GM21423 (cell line): ENCODE measurements around the gene SLC34A1.
"Not testable (repeated sequence)": the region's sequence is repeated elsewhere in the genome, so short reads cannot be mapped to it uniquely, and the experiment has no call there.

Experiments used
- ATAC-seq: cut with Tn5 transposase; IDR thresholded peaks from one replicate; pipeline ENCODE4 v1.9.1; 2021; ENCODE audit warnings: mild to moderate bottlenecking, moderate library complexity; ENCODE audit not compliant: unreplicated experiment

The SLC34A1 gene

DNA sequence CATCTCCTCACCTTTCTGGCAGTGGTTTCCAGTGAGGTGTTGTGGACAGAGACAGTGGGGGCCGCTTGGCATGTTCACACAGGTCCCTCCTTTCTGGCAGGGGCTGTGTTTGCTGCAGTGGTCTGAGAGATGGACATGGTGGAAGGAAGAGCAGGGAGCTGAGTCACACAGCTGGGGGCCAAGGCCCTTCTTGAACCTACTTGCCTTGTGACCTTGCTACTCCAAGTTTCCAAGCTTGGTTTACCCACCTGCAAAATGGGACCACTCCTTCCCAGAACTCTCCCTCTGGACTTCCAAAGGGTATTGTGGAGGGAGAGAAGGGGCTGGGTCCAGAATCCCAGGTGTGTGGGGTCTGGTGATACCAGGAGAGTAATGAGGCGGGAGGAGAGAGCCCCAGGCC lies 21.1 kb downstream of the SLC34A1 start:
- no peak for ATAC-seq

DNA sequence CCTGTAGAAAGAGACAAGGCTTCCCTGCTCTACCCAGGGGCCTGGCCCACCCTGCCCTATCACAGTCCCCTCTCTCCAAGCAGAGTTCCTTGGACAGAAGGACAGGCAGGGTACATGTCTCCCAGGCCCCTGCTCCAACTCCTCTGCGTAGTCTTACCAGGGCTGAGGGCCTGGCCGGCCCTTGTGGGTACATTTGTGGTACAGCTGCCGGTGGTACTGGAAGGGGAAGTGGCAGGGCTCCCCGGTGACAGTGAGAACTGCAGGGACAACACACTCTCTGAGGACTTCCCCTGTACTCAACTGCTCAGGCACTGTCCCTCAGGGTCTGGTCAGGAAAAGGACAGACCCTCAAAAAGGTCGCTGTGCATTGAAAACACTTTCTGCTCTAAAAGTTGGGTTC lies 21.6 kb downstream of the SLC34A1 start:
- no peak for ATAC-seq

DNA sequence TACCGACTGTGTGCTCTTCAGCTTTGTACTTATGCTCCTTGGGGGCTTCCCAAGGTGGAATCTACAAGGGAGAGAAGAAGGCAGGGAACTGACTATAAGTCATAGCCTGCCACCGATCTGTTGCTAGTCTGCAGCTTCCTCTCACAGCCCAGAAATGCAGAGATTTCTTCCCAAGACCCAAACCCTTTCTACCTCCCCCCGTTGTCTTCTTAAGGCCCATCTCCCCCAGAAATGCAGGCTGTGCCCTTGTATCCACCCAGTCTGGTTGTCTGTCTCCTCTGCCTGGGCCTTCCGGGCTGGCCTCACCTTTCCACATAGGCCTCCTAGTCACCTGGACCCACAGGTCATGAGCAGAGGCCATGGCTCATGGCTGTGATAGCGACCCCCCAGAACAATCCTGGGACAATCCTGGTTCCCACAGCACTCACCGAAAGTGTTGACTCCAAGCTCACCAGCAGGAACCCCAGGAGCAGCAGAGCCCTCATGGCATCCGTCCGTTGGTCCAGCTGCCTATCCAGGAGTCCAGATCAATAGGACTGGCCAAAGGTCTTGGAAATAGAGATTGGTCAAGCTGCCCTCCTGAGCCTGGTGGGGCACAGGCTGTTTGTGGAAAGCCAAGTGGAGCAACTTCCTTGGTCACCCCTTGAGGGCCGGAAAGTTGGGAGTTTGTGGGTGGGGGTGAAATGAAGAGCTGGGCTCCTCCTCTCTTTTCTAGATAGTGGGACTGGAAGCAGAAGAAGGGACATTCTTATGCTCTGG lies 25.0 kb downstream of the SLC34A1 start, which contains the start of gene F12:
TSS of gene F12 (minus strand) at position 522 of the 759 bp plus-strand sequence. CDS start at position 485, 37 bp downstream.
- no peak for ATAC-seq

DNA sequence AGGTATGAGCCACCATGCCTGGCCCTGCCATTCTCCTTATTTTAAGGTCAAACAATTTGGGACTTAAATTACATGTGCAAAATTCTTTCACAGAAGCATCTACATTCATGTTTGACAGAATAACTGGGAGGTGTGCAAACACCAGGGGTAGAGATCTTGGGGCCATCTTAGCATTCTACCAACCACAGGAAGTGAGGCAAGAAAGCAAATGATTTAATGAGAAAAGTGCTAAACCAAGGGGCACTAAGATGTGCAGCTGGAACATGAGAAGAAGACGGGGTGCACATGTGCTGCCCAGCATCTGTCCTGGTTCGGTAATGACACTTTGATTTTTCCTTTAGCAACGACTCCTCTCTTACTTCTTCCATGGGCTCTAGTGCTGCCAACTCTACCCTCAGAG lies 26.3 kb downstream of the SLC34A1 start:
- no peak for ATAC-seq

DNA sequence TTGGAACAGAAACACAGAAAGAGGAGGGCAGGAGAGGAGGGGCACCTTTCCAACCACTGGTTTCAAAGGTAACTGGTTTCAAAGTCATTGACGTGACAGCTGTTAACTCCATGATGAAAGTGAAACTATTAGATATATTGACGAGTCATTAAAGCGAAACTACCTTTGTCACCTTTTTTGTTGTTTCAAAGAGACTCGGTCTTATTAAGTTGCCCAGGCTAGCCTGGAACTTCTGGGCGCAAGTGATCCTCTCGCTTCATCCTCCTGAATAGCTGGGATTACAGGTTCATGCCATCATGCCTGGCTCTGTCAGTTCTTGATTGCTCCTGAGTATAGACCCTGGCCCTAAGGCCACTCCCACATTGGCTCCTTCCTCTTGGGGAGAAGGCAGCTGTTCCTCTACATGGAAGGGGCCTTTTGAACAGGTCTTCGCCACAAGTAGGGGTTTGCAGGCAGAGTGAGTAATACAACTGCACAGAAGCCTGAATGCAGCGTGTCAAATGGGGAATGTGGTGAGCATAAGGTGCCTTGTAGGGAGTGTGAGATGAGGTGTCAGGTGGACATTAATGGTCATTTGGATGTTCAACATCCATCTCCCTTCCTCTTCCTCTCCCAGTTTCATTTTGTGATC lies 28.5 kb downstream of the SLC34A1 start:
- ATAC-seq = peak; percentile 62

DNA sequence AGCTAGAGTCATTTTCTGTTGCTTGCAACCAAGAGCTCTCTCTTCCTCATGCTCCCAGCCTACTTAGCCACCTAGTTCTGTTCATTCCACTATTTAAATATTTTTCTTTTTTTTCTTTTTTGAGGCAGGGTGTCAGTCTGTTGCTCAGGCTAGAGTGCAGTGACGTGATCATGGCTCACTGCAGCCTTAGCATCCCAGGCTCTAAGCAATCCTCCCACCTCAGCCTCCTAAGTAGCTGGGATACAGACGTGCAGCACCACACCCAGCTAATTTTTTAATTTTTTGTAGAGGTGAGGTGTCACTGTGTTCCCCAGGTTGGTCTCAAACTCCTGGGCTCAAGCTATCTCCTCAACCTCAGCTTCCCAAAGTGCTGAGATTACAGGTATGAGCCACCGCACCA lies 30.2 kb downstream of the SLC34A1 start:
- ATAC-seq = no peak

DNA sequence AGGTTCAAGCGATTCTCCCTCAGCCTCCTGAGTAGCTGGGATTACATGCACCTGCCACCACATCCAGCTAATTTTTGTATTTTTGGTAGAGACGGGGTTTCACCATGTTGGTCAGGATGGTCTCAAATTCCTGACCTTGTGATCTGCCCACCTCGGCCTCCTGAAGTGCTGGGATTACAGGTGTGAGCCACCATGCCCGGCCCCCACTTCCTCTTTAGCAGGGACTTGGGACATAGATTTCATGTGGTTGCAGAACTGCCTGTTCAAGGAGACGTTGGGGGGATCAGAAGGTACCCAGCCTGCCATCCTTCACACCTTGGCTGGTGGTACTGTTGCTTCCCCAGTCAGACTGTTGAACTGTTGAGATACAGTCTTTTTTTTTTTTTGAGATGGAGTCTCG lies 32.8 kb downstream of the SLC34A1 start:
- ATAC-seq = not testable (repeated sequence)

DNA sequence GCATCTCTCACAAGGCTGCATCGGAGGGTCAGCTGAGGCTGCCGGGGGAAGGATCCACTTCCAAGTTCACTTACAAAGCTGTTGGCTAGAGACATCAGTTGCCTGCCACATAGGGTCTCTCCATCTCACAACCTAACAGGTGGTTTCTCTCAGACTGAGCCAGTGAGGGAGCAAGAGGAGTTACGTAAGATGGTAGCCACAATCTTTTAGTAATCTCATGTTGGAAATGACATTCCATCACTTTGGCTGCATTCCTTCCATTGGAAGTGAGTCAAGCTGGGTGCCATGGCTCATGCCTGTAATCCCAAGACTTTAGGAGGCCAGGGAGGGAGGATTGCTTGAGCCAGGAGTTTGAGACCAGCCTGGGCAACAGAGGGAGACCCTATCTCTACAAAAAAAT lies 34.8 kb downstream of the SLC34A1 start:
- ATAC-seq = no peak

DNA sequence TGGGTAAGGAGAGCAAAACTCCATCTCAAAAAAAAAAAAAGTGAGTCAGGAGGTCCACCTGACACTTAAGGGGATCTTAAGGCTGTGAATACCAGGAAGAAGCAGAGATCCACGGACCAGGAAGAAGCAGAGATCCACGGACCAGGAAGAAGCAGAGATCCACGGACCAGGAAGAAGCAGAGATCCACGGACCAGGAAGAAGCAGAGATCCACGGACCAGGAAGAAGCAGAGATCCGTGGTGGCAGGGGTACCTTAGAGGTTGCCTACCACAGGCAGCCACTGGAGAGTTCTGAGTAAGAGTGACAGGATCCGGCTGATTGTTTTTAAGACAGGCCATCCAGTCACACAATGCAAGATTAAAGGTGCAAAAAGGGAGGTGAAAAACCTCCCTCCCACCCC lies 36.2 kb downstream of the SLC34A1 start:
- ATAC-seq = not testable (repeated sequence)

DNA sequence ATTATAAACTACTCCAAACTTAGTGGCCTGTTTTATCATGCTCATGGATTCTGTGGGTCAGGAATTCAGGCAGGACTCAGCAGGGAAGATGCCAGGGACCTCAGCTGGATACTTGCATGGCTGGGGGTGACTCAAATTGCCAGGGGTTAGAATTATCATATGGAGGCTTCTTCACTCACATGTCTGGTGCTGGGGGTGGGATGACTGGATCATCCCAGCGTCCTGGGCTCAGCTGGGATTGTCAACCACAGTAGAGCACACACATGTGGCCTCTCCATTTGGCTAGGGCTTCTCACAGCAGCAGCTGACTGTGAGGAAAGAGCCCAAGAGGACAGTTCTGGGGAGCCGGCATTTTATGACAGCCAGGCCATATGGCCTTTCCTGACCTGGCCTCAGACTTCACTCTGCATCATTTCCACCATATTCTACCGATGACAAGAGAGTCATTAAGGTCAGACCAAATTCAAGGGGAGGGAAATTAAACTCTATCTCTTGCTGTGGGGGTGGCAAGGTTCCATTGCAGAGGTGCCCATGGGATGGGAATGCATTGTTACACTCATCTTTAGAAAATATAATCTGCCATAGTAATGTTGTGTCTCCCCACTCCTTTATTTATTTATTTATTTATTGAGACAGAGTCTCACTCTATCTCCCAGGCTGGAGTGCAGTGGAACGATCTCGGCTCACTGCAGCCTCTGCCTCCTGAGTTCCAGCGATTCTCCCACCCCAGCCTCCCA lies 37.0 kb downstream of the SLC34A1 start:
- ATAC-seq = no peak

DNA sequence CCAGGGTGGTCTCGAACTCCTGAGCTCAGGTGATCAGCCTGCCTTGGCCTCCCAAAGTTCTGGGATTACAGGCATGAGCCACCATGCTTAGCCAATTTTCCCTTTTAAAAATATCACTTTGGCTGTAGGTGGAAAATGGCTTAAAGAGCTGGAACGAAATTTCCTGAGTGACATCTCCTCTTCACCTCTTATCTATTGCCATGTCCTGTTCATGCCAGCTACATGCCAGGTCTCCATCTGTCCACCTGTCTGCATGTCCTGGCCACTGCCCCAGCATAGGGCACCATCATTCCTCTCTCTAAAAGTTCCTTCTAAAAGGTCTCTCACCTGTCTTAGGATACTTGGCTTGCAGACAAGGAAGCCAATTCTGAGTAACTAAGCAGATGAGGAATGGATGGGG lies 39.4 kb downstream of the SLC34A1 start:
- ATAC-seq = no peak

DNA sequence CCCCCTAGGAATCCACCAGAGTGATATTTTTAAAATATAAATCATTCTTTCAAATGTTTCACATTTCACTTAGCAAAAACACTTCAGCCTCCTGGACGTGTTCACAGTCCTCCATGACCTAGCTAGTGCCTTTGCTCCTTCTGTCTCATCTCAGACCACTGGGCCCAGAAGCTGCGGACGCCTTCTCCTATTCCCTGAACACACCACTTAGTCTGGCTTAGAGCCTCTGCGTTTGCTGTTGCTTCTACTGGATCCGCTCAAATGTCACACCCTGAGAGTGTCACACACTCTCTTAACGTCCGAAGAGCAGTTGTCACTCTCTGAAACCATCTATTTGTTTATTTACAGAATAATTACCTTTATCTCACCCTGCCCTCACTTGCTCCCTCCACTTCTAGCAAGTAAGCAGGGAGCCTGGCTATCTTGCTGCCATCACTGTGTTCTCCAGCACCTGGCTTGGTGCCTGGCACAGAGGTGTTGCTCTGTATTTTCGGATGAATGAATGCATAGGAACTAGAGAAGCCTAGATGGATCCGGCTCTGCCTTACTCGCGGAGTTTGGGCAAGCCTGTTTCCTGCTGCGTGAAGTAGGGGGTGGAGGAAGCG lies 41.1 kb downstream of the SLC34A1 start:
- no peak for ATAC-seq

DNA sequence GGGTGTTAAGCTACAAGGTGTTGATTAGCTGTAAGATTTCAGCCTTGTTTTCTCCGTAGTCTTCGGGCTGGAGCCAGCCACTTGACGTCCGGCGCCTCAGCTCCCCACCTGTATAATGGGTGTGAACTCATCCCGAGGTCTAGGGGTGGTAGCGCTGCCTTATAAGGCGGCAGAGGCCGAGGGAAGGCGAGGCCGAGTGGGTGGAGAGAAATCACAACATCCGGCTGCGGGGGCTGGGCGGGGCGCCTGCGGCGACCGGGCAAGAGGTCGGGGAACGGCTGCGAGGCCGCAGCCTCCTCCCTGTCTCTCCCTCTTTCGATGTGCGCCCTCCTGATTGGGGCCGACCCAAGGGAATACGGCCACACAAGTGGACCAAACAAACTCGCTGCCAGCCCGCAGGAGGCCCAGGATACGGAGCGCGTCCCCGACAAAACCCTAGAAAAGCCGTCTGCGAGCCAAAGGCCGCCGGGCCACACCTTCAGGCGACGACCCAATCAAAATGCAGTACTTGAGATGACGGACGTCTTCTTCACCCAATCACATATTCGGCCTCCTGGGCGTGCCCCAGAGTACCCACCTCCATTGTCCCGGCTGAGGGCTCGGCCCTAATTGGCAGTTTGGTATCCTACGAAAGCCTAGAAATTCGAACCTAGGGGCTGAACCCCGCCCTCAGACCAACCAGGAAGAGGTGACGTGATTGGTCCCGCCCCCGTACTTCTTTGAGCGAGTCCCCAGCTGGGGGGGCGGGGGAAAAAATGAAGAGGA lies 41.7 kb downstream of the SLC34A1 start:
- peak; percentile 69 for ATAC-seq

DNA sequence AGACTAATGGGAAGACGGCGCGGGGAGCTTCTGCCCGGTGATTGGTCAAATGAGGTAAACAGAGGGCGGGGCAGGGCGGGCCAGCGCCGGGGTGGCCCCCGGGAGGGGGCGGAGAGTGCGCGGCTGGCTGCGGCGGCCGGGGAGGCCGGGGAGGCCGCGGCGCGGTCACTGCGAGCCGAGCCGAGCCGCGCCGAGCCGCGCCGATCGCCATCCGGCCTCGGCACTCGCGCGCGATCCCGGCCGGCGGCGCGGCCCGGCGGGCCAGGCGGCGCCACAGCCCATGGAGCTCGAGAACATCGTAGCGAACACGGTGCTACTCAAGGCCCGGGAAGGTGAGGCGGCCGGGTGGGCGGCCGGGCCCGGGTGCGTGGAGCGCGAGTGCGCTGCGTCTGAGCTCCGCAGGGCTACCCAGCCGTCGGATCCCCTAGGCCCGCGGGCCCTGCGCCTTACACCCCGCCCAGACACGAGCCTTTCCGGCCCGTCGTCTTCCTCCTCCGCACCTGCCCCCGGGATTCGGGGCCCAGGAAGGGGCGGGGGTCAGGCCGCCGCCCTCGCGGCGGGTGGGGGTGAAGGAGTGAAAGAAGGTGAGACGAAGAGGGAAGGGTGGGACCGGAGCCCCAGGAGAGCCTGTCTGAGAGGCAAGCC lies 42.5 kb downstream of the SLC34A1 start, which contains the start of gene GRK6:
TSS of gene GRK6 (plus strand) at position 111 of the 645 bp plus-strand sequence. CDS start at position 281, 170 bp downstream.
- ATAC-seq = peak; percentile 5

DNA sequence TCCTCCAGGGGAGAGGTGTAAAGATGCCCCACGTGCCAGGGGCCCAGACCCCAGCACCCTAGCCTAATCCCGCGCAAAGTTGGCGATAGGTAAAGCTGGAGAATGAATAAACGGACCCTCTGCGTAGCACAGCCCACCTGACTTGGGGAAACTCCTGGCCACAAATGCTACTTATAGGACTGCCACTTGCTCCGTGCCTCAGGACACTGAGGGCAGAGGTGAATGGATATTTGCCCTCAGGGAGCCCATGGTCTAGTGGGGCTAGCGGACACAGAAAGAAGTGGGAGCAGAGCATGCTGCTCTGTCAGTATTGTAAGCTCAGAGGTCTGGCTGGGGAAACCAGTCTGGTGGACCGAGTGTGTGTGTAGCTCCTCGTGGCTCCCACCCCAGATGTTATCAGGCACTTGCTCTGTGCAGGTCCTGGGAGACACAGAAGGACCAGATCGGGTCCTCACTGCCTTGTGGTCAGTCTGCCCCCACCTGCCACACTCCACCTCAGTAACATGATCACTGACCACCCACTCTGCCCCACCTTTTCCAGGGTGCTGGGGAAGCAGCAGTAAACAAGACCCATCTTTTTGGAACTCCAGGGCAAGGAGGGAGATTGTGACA lies 43.1 kb downstream of the SLC34A1 start:
- ATAC-seq = no peak

DNA sequence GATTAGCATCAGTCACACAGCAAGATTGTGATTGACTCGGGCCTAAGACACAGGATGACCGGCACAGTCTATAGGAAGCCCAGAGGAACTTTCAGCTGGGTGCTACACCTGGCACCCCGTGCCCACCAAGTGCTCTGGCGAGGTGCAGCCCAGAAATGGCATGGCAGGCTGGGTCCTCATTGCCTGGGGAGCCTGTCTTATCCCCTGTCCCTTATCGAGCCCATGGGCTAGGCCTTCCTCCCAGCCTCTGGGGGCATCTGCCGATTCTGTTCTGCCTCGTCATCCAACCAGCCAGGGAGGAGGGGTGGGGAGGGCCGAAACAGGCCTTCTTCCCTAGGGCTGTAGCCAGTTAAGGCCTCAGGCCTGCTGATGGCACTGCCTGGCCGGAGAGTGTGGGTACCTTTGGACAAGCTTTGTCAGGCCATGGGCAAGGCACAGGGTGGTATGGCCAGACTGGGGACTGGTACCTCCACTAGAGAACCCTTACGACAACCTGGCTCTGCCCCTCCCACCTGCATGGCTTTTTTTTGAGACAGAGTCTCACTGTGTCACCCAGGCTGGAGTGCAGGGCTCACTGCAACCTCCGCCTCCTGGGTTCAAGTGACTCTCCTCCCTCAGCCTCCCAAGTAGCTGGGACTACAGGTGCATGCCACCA lies 43.8 kb downstream of the SLC34A1 start:
- no peak for ATAC-seq

DNA sequence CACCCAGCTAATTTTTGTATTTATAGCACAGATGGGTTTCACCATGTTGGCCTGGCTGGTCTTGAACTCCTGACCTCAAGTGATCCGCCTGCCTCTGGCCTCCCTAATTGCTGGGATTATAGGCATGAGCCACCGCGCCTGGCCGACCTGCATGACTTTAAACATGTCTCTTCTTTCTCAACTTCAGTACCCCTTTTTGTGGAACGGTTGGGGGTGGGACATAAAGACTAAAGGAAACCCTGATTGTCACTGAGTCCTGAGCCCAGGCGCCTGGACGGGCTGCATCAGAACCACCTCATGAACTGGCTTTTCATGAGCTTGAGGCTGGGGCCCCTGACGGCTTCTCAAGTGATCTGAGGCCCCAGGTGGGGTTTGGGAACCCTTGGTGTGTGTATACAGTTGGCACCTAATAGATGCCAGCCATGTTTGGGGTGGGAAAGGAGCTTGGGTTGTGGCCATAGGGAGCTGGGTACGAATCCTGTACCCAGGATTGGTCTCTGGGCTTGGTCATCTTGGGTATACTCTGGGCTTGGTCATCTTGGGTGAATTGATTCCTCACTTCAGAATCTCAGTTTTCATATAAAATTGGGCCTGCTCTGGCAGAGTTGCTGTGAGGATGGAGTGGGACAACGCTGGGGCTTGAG lies 44.5 kb downstream of the SLC34A1 start:
- ATAC-seq = no peak

DNA sequence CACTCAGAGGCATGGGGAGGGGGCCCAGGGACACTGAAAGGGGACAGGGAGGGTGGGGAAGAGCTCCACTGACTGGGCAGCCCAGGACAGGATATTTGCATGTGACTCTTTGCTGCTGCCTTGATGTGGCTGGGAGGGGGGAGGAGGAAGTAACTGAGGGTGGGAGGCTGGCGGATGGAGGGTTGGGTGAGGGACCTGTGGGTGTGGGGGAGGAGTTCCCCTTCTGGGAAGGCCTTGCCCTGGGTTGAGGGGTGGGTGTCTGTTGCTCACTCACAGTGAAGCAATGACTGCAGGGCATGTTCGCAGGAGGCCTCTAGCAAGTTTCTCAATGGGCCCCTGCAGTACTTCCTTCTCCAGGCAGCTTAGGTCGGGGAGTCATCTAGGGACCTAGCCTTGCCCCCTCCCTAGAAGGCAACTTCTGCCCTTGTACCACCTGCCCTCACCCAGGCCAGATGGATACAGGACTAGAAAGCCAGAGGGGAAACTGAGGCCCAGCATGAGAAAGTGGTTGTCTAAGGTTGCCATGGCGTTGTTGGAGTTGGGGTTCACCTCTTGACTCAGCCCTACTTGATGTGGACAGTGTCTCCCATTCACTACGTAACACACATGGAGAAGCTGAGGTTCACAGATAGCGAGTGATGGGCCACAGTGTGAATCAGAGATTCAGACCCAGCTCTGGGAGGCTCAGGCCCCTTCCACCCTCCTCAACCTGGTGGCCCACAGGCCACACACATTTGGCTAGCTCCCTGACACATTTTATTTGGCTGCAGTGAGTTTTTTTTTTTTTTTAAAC lies 45.2 kb downstream of the SLC34A1 start:
- ATAC-seq = no peak
